Measurements from ENCODE around the gene GARS1.

- TF ChIP-seq CTCF (IDR thresholded peaks at IDR 0.05) (no peak), POLR2A (IDR thresholded peaks at IDR 0.05) (no peak)
Measured at GRCh38 chr7:30662431-30662939, 67.8 kb downstream of the GARS1 start.
